Measurements from ENCODE around the gene PBX3.

- no peak for TF ChIP-seq SUZ12 (IDR thresholded peaks at IDR 0.05; ENCODE audit: extremely low read depth, insufficient read depth, insufficient read length)
- no peak for TF ChIP-seq ZNF274 (IDR thresholded peaks at IDR 0.05; ENCODE audit: low read depth, low read length)
- no peak for TF ChIP-seq YY1 (IDR thresholded peaks at IDR 0.05; ENCODE audit: insufficient read depth, insufficient read length)
Observed at GRCh38 chr9:125983681-125984080, 236.5 kb downstream of the PBX3 start.

Data from NT2/D1 (cell line).